ENCODE data around the gene TP73.

The TP73 gene

DNA sequence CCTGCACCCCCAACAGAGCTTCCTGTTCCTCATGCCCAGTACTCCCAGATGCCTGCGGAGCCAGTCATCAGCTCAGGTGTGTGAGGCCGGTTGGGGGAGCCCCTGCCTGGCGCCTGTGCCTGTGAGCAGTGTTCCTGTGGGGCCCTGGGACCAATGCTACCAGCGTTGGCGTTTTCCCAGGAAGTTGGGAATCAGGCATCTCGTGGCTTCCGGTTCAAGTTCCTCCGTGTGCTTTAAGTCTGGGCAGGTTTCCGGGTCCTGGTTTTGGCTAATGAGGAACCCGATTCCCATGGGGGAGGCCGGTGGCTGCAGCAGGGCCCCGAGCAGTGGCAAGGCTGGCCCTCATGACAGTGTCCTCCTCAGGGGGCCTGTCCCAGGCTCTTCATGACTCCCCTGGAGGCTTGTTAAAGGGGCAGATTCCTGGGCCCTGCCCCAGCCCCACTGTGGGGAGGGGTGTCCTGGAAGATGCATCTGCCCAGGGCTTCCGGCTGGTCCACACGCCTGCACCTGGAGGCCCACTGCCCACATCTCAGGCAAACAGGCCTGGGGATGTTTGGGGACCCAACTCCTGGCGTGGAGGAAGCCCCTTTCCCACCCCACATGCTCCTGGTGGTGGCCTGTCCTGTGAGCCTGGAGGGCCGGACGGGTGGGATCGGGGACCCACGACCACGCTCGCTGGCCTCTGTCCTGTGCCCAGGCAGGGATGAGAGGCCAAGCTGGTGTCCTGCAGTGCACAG, 26.2 kb downstream of the TP73 start:
- H3K4me3 ChIP-seq (ENCODE audit: low read length), result no peak overlapping the region
- no peak for TF ChIP-seq CTCF (conservative IDR thresholded peaks at IDR 0.05; ENCODE audit: low read depth, low read length)
- DNase-seq (ENCODE audit: low read depth), result no peak

DNA sequence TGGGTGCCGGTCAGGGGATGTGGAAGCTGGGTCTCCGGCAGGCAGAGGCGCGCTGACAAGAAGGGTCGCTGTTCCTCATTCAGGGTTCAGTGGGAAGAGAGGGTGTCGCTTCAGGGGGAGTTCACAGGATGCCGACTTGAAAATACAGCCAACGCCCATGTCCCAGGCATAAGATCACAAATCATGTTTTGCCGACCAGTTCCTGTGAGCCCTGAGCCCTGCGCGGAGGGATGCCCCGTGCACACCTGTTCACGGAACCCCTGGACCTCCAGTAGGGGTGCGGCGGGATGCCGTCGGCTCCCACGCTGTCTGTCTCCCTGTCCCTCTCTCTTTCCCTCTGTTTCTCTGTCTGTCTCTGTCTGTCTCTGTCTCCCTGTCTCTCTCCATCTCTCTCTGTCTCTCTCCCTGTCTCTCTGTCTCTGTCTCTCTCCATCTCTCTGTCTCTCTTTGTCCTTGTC, 26.8 kb downstream of the TP73 start:
- no peak for TF ChIP-seq CTCF (conservative IDR thresholded peaks at IDR 0.05; ENCODE audit: low read depth, low read length)
- no peak overlapping the region for H3K4me3 ChIP-seq (ENCODE audit: low read length)
- no peak for DNase-seq (ENCODE audit: low read depth)

DNA sequence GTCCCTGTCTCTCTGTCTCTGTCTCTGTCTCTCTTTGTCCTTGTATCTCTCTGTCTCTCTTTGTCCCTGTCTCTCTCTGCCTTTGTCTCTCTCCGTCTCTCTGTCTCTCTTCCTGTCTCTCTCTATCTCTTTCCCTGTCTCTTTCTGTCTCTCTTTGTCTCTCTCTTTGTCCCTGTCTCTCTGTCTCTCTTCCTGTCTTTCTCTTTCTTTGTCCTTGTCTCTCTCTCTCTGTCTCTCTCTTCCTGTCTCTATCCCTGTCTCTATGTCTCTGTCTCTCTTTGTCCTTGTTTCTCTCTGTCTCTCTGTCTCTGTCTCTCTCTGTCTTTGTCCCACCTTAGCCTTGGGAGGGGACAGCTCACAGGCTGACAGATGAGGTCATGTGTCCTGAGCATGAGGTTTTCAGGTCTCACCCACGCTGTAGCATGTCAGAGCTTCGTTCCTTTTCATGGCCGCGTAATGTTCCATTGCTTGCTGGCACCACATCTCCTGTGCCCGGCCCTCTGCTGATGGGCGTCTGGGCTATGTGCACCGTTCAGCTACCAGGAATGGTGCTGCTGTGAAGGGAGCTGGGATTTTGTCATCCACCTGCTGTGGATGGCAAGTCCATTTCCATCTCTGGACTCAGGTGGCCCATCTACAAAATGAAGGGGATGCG, 27.6 kb downstream of the TP73 start:
- DNase-seq (ENCODE audit: low read depth), result no peak
- TF ChIP-seq CTCF (conservative IDR thresholded peaks at IDR 0.05; ENCODE audit: low read depth, low read length), result no peak
- no peak overlapping the region for H3K4me3 ChIP-seq (ENCODE audit: low read length)

GRCh38 chr1:3680488-3681230, 28.3 kb downstream of the TP73 start:
- TF ChIP-seq CTCF (conservative IDR thresholded peaks at IDR 0.05; ENCODE audit: low read depth, low read length), result no peak
- no peak for DNase-seq (ENCODE audit: low read depth)
- no peak overlapping the region for H3K4me3 ChIP-seq (ENCODE audit: low read length)

DNA sequence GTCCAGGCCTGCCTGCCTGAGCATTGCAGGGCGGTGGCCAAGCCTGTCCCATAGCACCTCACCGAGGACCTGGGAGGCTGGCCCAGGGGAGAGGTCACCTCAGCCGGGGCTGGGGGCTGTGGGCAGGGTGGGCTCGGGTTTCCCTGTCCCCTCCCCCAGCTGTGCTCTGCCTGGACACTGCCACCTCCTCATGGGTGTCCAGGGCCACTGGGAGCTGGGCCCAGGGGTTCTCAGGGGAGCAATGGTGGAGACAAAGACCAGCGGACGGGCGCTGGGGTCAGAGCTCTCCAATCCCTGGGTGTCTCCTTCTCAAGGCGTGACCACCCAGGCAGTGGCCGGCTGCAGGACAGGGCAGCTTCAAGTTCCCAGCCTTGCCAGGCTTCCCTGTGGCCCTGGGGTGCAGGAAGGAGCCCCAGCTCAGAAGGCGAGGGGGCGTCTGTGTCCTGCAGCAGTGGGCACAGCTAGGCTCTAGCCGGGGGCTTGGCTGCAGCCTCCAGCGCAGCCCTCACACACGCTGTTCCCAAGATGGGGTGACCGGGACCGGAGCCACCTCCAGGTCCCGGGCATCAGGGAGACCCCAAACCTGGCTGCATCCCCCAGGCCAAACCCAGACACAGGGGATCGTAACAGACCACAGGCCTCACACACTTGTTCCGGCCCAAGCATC, 29.0 kb downstream of the TP73 start:
- no peak for DNase-seq (ENCODE audit: low read depth)

More for the DNA sequence above, 29.0 kb downstream of the TP73 start:
- no peak for TF ChIP-seq CTCF (conservative IDR thresholded peaks at IDR 0.05; ENCODE audit: low read depth, low read length)
- no peak overlapping the region for H3K4me3 ChIP-seq (ENCODE audit: low read length)

Data from retinal pigment epithelial cell (primary cell).